Left ventricle myocardium inferior (tissue), 1 donor: ENCODE data around the gene SULT4A1. TPM values are rescaled to one million over a fixed set of nuclear protein-coding genes. Genes with fewer than 3 reads are reported as not detected.

Experiments
- DNase-seq: peaks from one replicate; pipeline ENCODE4 v3.0.0-alpha.2; 2020
- H3K27ac ChIP-seq: fragments of 200-600 bp; replicated peaks from 2 replicates; pipeline ENCODE4 v1.8.0; 2021
- H3K27me3 ChIP-seq: fragments of 200-600 bp; 2 replicates; pipeline ENCODE4 v1.8.0; 2021; ENCODE audit warnings: low read depth
- H3K36me3 ChIP-seq: fragments of 200-600 bp; 2 replicates; pipeline ENCODE4 v1.8.0; 2021
- H3K4me1 ChIP-seq: fragments of 200-600 bp; 2 replicates; pipeline ENCODE4 v1.8.0; 2021
- H3K4me3 ChIP-seq: fragments of 200-600 bp; 2 replicates; pipeline ENCODE4 v1.8.0; 2021; ENCODE audit warnings: mild to moderate bottlenecking, moderate library complexity
- H3K9me3 ChIP-seq: fragments of 200-600 bp; replicated peaks from 2 replicates; pipeline ENCODE4 v1.8.0; 2021
- CTCF ChIP-seq: fragments of 200-600 bp; IDR thresholded peaks from 2 replicates; pipeline ENCODE4 v1.8.0; 2021; ENCODE audit warnings: antibody characterized with exemption, mild to moderate bottlenecking, borderline replicate concordance
- intact Hi-C: fragments of 100-400 bp; cut with micrococcal nuclease; formaldehyde crosslinking; loops from one replicate; pipeline ENCODE4 v1.11.0; 2022
- total RNA-seq: library from RNA; stranded (reverse); fragmentation: NEBNext Ultra II Directional; extraction: Animal tissue kit (Norgen Biotek cat#: 25700); gene quantifications from one replicate; pipeline ENCODE4 v1.2.1, GENCODE V29; 2021
- donor health status: DM: no; HTN: yes; CAD: no; lungs with severe emphysema.

Gene SULT4A1
- total RNA-seq, 1 donor from 2014 or later, result 0.08 TPM

- no peak for TF ChIP-seq CTCF
- H3K4me1 ChIP-seq, result peaks cover 4% of the 10 kb centered on the region
- H3K4me3 ChIP-seq, result no peak overlapping the region
- no peaks in the 10 kb centered on the region for H3K36me3 ChIP-seq
- intact Hi-C loops, result no loop called here
- peaks cover 8% of the 10 kb centered on the region for H3K9me3 ChIP-seq
- peaks cover 47% of the 10 kb centered on the region for H3K27me3 ChIP-seq
- H3K27ac ChIP-seq, result no peak overlapping the region
- no peak for DNase-seq
Observed at GRCh38 chr22:43851979-43852307, 10.4 kb downstream of the SULT4A1 start.

- Histone ChIP-seq H3K27ac (no peak overlapping the region), H3K9me3 (peaks cover 2% of the 10 kb centered on the region), H3K4me3 (no peak overlapping the region), H3K27me3 (peaks cover 47% of the 10 kb centered on the region), H3K4me1 (peaks cover 4% of the 10 kb centered on the region), H3K36me3 (no peaks in the 10 kb centered on the region)
- no peak for TF ChIP-seq CTCF
- intact Hi-C loops, result no loop called here
- DNase-seq, result no peak
Observed at GRCh38 chr22:43851058-43851978, 11.0 kb downstream of the SULT4A1 start.

- no peaks in the 10 kb centered on the region for H3K9me3 ChIP-seq
- no peak for TF ChIP-seq CTCF
- peaks cover 44% of the 10 kb centered on the region for H3K27me3 ChIP-seq
- peaks cover 4% of the 10 kb centered on the region for H3K4me1 ChIP-seq
- intact Hi-C loops, result no loop called here
- H3K4me3 ChIP-seq, result no peak overlapping the region
- no peak overlapping the region for H3K27ac ChIP-seq
- no peaks in the 10 kb centered on the region for H3K36me3 ChIP-seq
- no peak for DNase-seq
Observed at GRCh38 chr22:43850529-43850928, 11.8 kb downstream of the SULT4A1 start.

GRCh38 chr22:43849731-43850130 lies 12.6 kb downstream of the SULT4A1 start:
- H3K4me1 ChIP-seq, result peaks cover 4% of the 10 kb centered on the region
- intact Hi-C loops, result no loop called here
- H3K27me3 ChIP-seq, result peaks cover 44% of the 10 kb centered on the region
- H3K27ac ChIP-seq, result no peak overlapping the region
- DNase-seq, result no peak
- no peaks in the 10 kb centered on the region for H3K36me3 ChIP-seq
- H3K4me3 ChIP-seq, result no peak overlapping the region
- H3K9me3 ChIP-seq, result no peaks in the 10 kb centered on the region
- TF ChIP-seq CTCF, result no peak

GRCh38 chr22:43848366-43849171 lies 13.7 kb downstream of the SULT4A1 start:
- peak; percentile 36 for DNase-seq
- intact Hi-C loops, result no loop called here
- no peak overlapping the region for H3K27ac ChIP-seq
- no peak overlapping the region for H3K4me3 ChIP-seq
- H3K36me3 ChIP-seq, result no peaks in the 10 kb centered on the region
- peaks cover 55% of the 10 kb centered on the region for H3K27me3 ChIP-seq
- H3K9me3 ChIP-seq, result no peaks in the 10 kb centered on the region
- TF ChIP-seq CTCF, result peak; percentile 64
- peaks cover 4% of the 10 kb centered on the region for H3K4me1 ChIP-seq
